Sigmoid colon (tissue), 4 donors: Measurements from ENCODE around the gene ZNF683.

Experiments
- CTCF ChIP-seq, 4 experiments: fragments of 450-650 bp in 3 of 4; fragments of 200-600 bp in 1 of 4; IDR thresholded peaks; one replicate each; pipeline ENCODE4 v1.5.1; 2016 to 2019; ENCODE audit warnings: antibody characterized with exemption in 4 of 4, mild to moderate bottlenecking in 3 of 4, moderate library complexity in 2 of 4
- POLR2A ChIP-seq, 2 donors: fragments of 450-650 bp; IDR thresholded peaks; one replicate each; pipeline ENCODE4 v1.6.1; 2016; ENCODE audit warnings: antibody characterized with exemption in 2 of 2, mild to moderate bottlenecking in 2 of 2, moderate library complexity in 2 of 2
- POLR2AphosphoS5 ChIP-seq, 4 donors: sonication (generic); formaldehyde crosslinking; IDR thresholded peaks; one replicate each; pipeline ENCODE4 v1.6.1; 2017; ENCODE audit warnings: antibody characterized with exemption in 4 of 4

GRCh38 chr1:26389604-26390247 is 17.2 kb upstream of the ZNF683 start:
- no peak for TF ChIP-seq POLR2AphosphoS5 (IDR thresholded peaks at IDR 0.05)
- no peak for TF ChIP-seq POLR2A (IDR thresholded peaks at IDR 0.05)
- no peak for TF ChIP-seq CTCF (IDR thresholded peaks at IDR 0.05)
